Panc1 (cell line): Measurements from ENCODE around the gene OR4F6. TPM values are rescaled to one million over a fixed set of nuclear protein-coding genes. Genes with fewer than 3 reads are reported as not detected.
"Not testable (repeated sequence)": the region's sequence is repeated elsewhere in the genome, so short reads cannot be mapped to it uniquely, and the experiment has no call there.

Source experiments
- ATAC-seq: fragments of 200-7000 bp; cut with Tn5 transposase; 2 replicates; pipeline ENCODE4 v1.9.1; 2020; ENCODE audit warnings: mild to moderate bottlenecking, moderate library complexity
- BruUV-seq: library from RNA; stranded (reverse); fragments of 400-500 nt; replicated peaks from 2 replicates; lab custom pipeline; 2021; lab: Mats Ljungman, UMichigan
- CTCF ChIA-PET: fragments of 300-600 bp; sonication (Branson Sonifier 250); formaldehyde crosslinking; loops from one replicate; lab custom pipeline; 2022; ENCODE audit warnings: antibody characterized with exemption; lab: Charles Lee
- POLR2A ChIA-PET: fragments of 300-600 bp; sonication (Branson Sonifier 250); formaldehyde crosslinking; loops from one replicate; lab custom pipeline; 2022; ENCODE audit warnings: antibody characterized with exemption; lab: Charles Lee
- DNase-seq: peaks from one replicate; pipeline ENCODE4 v3.0.0-alpha.2; 2010; ENCODE audit warnings: low read depth, low spot score
- H3K27ac ChIP-seq: 2 replicates; pipeline ENCODE4 v1.5.1; 2011; ENCODE audit warnings: mild to moderate bottlenecking, low read length, inconsistent platforms
- H3K27me3 ChIP-seq: fragments of 200-500 bp; sonication (Bioruptor generic); 2 replicates; pipeline ENCODE4 v1.6.0; 2014; ENCODE audit warnings: low read length, inconsistent platforms; ENCODE audit not compliant: control insufficient read depth, insufficient read depth
- H3K36me3 ChIP-seq: fragments of 200-500 bp; sonication (Bioruptor generic); 2 replicates; pipeline ENCODE4 v1.5.1; 2014; ENCODE audit warnings: inconsistent platforms, mild to moderate bottlenecking, low read length, moderate library complexity; ENCODE audit not compliant: control insufficient read depth, insufficient read depth
- H3K4me1 ChIP-seq: 2 replicates; pipeline ENCODE4 v1.5.1; 2011; ENCODE audit warnings: inconsistent platforms, mild to moderate bottlenecking, low read length, moderate library complexity; ENCODE audit not compliant: control insufficient read depth, insufficient read depth
- H3K4me3 ChIP-seq, 2 experiments: 2 replicates each; pipeline ENCODE4 v1.5.1; 2011 to 2012; ENCODE audit warnings: low read depth in 2 of 2, low read length in 2 of 2, mild to moderate bottlenecking in 2 of 2, inconsistent platforms in 1 of 2, moderate library complexity in 1 of 2
- H3K9me3 ChIP-seq: fragments of 200-500 bp; sonication (Bioruptor generic); 2 replicates; pipeline ENCODE4 v1.5.1; 2014; ENCODE audit warnings: low read depth, mild to moderate bottlenecking, inconsistent platforms, low read length, moderate library complexity; ENCODE audit not compliant: control insufficient read depth, insufficient read depth
- POLR2AphosphoS5 ChIP-seq: IDR thresholded peaks from 2 replicates; pipeline ENCODE4 v1.6.1; 2012; ENCODE audit warnings: mild to moderate bottlenecking, low read depth, low read length, moderate library complexity
- REST ChIP-seq, 2 experiments: IDR thresholded peaks; 2 replicates each; pipeline ENCODE4 v1.6.1; 2011 to 2012; ENCODE audit warnings: low read depth in 2 of 2, control low read depth in 1 of 2, low read length in 1 of 2, mild to moderate bottlenecking in 1 of 2, moderate library complexity in 1 of 2; ENCODE audit not compliant: insufficient read depth in 1 of 2
- SIN3A ChIP-seq: IDR thresholded peaks from 2 replicates; pipeline ENCODE4 v1.6.1; 2012; ENCODE audit warnings: low read depth, mild to moderate bottlenecking, low read length, moderate library complexity, borderline replicate concordance; ENCODE audit not compliant: insufficient read depth
- TCF7L2 ChIP-seq: IDR thresholded peaks from 2 replicates; pipeline ENCODE4 v1.6.1; 2011; ENCODE audit warnings: mild to moderate bottlenecking, low read depth, low read length, inconsistent platforms
- in situ Hi-C: cut with HindIII; loops from 2 replicates; pipeline ENCODE4 v1.10.0; 2016; ENCODE audit warnings: low sequenced_read_pairs, low pct_unique_long_range_greater_than_20kb
- intact Hi-C: fragments of 100-400 bp; cut with micrococcal nuclease; formaldehyde crosslinking; loops from one replicate; pipeline ENCODE4 v1.10.0; 2022; ENCODE audit not compliant: unreplicated experiment
- total RNA-seq: library from RNA; stranded (reverse); gene quantifications from one replicate; pipeline ENCODE4 v1.2.1, GENCODE V29; 2021; ENCODE audit not compliant: unreplicated experiment
- TF ChIP-seq, protein P1 (sequence below): fragments of 450-650 bp; IDR thresholded peaks from 2 replicates; pipeline ENCODE4 v1.5.1; 2017; ENCODE audit warnings: mild to moderate bottlenecking

Gene OR4F6
- total RNA-seq, 1 experiment from 2014 or later = not detected

DNA sequence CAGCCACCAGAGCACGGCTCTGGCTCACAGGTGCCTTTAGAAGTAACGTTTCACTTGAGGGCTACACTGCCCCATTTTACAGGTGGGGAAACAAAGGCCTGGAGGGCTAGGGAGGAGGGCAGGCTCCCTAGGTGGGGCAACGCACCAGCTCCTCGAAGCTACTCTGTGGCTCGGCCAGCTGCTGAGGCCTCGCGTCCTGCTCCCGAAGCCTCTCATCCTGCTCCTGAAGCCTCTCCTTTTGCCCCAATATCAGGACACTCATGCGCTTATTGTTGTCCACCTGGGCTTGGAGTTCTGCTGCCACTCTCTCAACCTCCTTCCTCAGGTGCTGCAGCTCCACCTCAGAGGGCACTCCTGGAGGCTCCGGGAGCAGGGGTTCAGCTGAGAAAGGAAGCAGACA, 28.2 kb upstream of the OR4F6 start:
- no peaks in the 10 kb centered on the region for H3K4me1 ChIP-seq
- no peak for DNase-seq
- H3K27me3 ChIP-seq = peaks cover 2% of the 10 kb centered on the region; the same call in 1 of the 2 replicates
- in situ Hi-C loops = no loop called here
- no TSS peak for BruUV-seq
- ATAC-seq = no peak
- intact Hi-C loops = no loop called here
- H3K27ac ChIP-seq = no peak overlapping the region
- POLR2A ChIA-PET = no interaction called here
- no peak overlapping the region for H3K4me3 ChIP-seq
- H3K36me3 ChIP-seq = no peaks in the 10 kb centered on the region
- no peaks in the 10 kb centered on the region for H3K9me3 ChIP-seq
- CTCF ChIA-PET = no interaction called here
- TF ChIP-seq, protein P1, sequence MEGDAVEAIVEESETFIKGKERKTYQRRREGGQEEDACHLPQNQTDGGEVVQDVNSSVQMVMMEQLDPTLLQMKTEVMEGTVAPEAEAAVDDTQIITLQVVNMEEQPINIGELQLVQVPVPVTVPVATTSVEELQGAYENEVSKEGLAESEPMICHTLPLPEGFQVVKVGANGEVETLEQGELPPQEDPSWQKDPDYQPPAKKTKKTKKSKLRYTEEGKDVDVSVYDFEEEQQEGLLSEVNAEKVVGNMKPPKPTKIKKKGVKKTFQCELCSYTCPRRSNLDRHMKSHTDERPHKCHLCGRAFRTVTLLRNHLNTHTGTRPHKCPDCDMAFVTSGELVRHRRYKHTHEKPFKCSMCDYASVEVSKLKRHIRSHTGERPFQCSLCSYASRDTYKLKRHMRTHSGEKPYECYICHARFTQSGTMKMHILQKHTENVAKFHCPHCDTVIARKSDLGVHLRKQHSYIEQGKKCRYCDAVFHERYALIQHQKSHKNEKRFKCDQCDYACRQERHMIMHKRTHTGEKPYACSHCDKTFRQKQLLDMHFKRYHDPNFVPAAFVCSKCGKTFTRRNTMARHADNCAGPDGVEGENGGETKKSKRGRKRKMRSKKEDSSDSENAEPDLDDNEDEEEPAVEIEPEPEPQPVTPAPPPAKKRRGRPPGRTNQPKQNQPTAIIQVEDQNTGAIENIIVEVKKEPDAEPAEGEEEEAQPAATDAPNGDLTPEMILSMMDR = no peak
- TF ChIP-seq POLR2AphosphoS5 = no peak
- no peak for TF ChIP-seq REST (IDR thresholded peaks at IDR 0.05; ENCODE audit: insufficient read depth in 1 of 2, low read depth in 2 of 2, low read length in 1 of 2)
- no peak for TF ChIP-seq TCF7L2
- no peak for TF ChIP-seq SIN3A

- H3K4me1 ChIP-seq, H3K27me3 ChIP-seq, BruUV-seq, DNase-seq, H3K9me3 ChIP-seq, H3K27ac ChIP-seq, H3K36me3 ChIP-seq, intact Hi-C loops, in situ Hi-C loops, CTCF ChIA-PET, POLR2A ChIA-PET, H3K4me3 ChIP-seq, ATAC-seq: not testable (repeated sequence)
Observed at GRCh38 chr15:101778576-101778975, 24.7 kb upstream of the OR4F6 start.

DNA sequence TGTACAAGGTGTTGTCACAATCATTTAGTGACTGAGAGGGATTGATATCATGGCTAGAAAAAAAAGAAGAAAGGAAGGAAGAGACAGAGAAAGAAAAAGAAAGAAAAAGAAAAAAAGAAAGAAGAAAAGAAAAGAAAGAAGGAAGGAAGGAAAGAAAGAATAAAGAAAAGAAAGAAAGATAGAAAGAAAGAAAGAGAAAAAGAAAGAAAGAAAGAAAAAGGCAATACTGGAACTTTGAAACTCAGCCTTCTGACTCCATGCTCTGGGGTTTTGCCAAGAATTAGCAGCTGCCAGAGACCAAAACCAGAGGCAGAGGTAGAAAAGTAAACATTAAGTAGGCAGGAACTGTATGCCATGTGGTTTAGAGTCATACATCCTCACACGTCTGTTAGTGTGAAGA, 23.1 kb upstream of the OR4F6 start:
- H3K4me1 ChIP-seq, H3K4me3 ChIP-seq, DNase-seq, H3K36me3 ChIP-seq, POLR2A ChIA-PET, CTCF ChIA-PET, ATAC-seq, BruUV-seq, H3K27ac ChIP-seq, in situ Hi-C loops, H3K27me3 ChIP-seq, H3K9me3 ChIP-seq: not testable (repeated sequence)
- intact Hi-C loops = loop anchor here (10.0 kb wide), 1 partner anchor 1995 kb away; no protein-coding TSS in a partner anchor
